Measurements from ENCODE around the gene TOX2.

Gene TOX2

GRCh38 chr20:44019638-44020335 is 105.1 kb downstream of the TOX2 start:
- DNase-seq (ENCODE audit: low read depth): peak; percentile 57

- no peak for DNase-seq (ENCODE audit: low read depth)
Measured at GRCh38 chr20:44020406-44021148, 105.9 kb downstream of the TOX2 start.

DNA sequence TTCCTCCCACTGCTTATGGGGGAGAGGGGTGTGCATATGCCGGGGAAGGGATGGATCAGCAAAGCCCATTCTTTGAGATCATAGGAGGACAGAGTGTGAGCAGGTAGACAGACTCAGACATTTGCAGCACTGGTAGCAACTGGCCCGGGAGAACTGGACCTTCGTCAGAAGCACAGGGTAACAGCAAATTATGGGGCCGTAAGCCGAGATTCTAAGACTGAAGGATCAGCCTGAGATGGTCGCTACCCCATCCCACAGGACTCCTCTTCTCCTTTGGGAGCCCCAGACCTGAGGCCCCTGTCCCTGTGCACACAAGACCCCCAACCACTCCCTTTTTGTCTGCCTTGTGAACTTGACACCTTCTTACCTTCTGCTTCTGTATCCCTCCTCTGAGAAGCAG is 106.5 kb downstream of the TOX2 start:
- DNase-seq (ENCODE audit: low read depth): no peak

DNA sequence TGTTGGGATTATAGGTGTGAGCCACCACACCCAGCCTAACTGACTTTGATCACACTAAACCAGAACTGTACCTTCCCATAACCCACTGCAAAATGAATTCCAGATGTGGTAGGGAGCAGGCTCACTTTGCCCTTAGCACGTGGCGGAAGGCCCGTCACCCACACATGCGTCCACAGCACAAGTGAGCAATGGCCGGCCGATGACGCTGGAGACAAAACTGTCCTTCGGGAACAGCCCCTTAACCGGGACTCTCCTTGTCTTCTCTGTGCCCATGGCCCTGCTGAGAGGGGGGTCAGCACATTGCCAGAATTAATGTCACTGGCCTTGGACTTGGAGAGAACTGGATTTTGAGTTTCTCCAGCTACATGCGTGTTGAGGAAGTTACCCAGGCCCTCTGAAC is 107.2 kb downstream of the TOX2 start:
- no peak for DNase-seq (ENCODE audit: low read depth)

- no peak for DNase-seq (ENCODE audit: low read depth)
Measured at GRCh38 chr20:44022464-44022863, 107.8 kb downstream of the TOX2 start.

GRCh38 chr20:44023515-44024371 is 109.1 kb downstream of the TOX2 start:
- DNase-seq (ENCODE audit: low read depth): no peak

- no peak for DNase-seq (ENCODE audit: low read depth)
Measured at GRCh38 chr20:44024820-44025580, 110.3 kb downstream of the TOX2 start.

DNA sequence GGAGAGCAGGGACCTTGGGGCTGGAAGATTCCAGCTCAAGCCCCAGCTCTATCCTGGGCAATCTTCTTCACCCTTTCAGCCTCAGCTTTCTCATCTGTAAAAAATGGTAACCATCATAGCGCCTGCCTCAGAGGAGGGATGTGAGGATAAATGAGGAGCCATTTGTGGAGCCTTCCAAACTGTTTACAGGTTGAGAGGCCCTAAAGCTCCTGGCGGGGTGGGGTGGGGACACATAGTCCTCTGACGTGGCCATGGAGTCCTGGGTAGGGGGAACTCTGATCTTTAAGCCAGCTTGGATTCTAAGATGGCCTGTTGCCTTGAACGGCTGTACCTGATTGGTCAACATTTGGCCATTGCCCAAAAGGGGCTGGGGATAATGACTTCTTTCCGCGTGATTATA is 111.1 kb downstream of the TOX2 start:
- no peak for DNase-seq (ENCODE audit: low read depth)

GRCh38 chr20:44026647-44027342 is 112.1 kb downstream of the TOX2 start:
- no peak for DNase-seq (ENCODE audit: low read depth)

- no peak for DNase-seq (ENCODE audit: low read depth)
Measured at GRCh38 chr20:44027343-44028002, 112.8 kb downstream of the TOX2 start.

- peak; percentile 60 for DNase-seq (ENCODE audit: low read depth)
Measured at GRCh38 chr20:44028003-44028730, 113.5 kb downstream of the TOX2 start.

DNA sequence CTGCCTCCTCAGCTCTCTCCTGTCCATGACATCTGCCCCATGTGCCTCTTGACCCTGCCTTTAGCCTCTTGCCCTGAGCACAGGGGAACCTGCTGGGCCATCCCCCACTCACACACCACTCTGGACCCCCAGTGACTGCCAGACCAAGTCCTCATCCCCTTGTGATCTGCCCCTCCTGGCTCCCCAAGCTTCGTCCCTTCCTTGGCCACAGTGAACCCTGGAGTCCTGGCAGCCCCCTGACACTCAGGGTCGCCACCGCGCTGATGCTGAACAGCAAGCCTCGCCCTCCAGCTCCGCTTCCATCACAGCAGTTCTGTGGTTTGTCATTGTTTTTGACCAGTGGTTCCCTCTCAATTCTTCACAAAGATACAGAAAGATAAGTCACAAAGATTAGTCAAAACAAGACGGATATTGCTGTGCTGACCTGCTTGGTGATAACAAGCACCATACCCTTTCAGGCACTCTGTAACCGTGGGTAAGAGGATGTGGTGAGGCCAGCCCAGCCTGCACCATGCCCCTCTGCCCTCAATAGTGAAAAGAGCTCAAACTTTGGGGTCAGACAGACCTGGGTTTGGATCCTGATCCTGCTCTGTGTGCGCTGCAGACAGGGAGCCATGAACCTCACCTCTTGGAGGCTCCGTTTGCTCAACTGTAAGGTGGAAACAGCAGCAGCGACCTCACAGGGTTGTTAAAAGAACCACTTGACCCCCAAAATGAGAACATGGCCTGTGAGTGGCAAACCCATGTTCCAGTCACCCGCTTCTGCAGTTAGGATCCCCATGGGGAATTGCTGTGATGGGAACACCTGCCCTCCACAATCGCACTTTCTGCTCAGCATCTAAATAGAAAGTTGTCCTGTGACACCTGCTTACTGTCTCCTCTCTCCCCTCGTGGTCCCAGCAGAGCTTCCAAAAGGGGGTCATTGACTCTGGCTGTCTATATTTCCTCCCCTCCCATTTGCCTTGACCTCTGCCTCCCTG is 114.5 kb downstream of the TOX2 start:
- DNase-seq (ENCODE audit: low read depth): no peak

GRCh38 chr20:44029848-44030230 is 115.2 kb downstream of the TOX2 start:
- DNase-seq (ENCODE audit: low read depth): no peak

DNA sequence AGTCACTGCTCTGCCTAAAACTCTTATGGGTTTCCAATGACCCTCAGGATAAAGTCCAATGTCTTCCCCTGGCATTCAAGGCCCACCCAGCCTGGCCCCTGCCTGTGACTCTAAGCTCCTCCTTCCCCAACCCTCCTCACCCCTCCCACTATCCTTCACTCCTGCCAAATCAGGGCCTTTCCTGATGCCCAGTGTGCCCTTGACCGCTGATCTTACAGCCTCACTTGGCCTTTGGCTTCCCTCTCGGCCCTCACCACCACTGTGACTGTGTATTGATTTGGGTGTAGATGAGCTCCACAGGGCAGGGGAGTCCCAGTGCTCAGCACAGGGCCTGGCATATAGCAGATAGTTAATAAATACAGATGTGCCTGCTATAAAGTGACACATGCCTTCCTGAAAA is 115.7 kb downstream of the TOX2 start:
- DNase-seq (ENCODE audit: low read depth): no peak

GRCh38 chr20:44031001-44031574 is 116.4 kb downstream of the TOX2 start:
- no peak for DNase-seq (ENCODE audit: low read depth)

GRCh38 chr20:44031781-44032582 is 117.3 kb downstream of the TOX2 start:
- no peak for DNase-seq (ENCODE audit: low read depth)

DNA sequence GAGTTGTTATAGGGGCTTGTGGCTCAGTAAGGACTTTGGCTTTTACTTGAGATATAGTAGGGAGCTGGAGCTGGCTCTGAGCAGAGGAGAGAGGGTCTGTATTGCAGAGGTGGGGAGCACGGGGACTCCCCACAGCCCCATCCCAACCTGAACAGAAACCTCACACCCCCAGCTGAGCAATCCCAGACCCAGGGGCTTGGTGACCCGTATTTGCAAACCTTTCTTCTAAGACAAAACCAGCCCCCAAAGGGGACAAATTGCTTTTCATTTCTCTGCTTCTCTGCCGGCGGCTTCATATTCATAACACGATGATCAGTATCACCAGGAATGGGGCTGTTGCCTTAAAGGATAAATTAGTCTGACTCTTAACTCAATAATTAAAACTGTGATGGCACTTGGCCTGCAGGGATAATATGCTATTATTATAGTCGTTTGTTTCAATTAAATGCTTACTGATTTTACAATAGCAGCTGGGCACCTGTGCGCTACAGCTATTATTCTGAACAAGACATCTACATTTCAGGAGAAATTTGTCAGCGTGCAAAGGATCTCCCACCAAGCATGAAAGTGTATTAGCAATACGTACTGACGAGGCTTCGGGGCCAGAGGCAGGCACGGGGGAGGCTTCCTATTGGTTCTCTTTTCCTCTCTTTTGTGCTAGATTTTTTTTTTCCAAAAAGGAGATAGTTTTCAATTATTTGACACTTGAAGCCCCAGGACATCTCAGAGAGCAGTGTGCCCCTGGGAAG is 118.1 kb downstream of the TOX2 start:
- DNase-seq (ENCODE audit: low read depth): no peak
